ENCODE measurements around the gene CREG1.

Gene CREG1

DNA sequence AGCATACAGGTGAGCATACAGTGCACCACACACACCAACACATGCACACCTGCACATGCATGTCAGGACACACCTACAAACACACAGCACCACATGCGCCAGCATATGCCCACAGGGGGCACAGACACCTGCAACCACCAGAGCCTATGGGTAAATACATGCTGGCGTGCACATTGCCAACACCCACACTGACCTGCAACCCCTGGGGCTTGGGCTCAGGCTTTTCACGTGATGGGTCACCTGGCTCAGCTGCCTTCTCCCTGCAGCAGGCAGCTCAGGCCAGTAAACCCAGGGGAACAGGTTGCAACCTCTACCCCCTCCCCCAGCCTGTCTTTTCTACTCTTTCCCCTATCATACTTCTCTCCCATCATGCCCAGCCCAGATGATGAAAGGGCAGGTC is 43.3 kb downstream of the CREG1 start:
- Histone ChIP-seq H3K9me3 (no peaks in the 10 kb centered on the region), H3K4me2 (no peak overlapping the region), H3K9ac (no peak overlapping the region), H3K4me1 (no peaks in the 10 kb centered on the region), H3K27me3 (no peaks in the 10 kb centered on the region), H3K27ac (no peak overlapping the region), H4K20me1 (no peaks in the 10 kb centered on the region), H3K36me3 (no peaks in the 10 kb centered on the region), H3K4me3 (no peak overlapping the region)
- no peak for TF ChIP-seq Cebpa-rat (IDR thresholded peaks at IDR 0.05)

- no peak overlapping the region for H3K9ac ChIP-seq
- no peak overlapping the region for H3K4me3 ChIP-seq
Measured at GRCh38 chr1:167509587-167509986, 44.0 kb downstream of the CREG1 start.

GRCh38 chr1:167507719-167508118 is 45.8 kb downstream of the CREG1 start:
- Histone ChIP-seq H3K27ac (no peak overlapping the region), H3K27me3 (no peaks in the 10 kb centered on the region), H3K36me3 (no peaks in the 10 kb centered on the region), H3K4me3 (no peak overlapping the region), H3K4me1 (no peaks in the 10 kb centered on the region), H4K20me1 (no peaks in the 10 kb centered on the region), H3K9me3 (no peaks in the 10 kb centered on the region), H3K4me2 (no peak overlapping the region), H3K9ac (no peak overlapping the region)
- no peak for TF ChIP-seq Cebpa-rat (IDR thresholded peaks at IDR 0.05)

More at GRCh38 chr1:167509587-167509986, 44.0 kb downstream of the CREG1 start:
- TF ChIP-seq Cebpa-rat (IDR thresholded peaks at IDR 0.05) = no peak
- Histone ChIP-seq H3K4me1 (no peaks in the 10 kb centered on the region), H3K4me2 (no peak overlapping the region), H3K9me3 (no peaks in the 10 kb centered on the region), H3K27me3 (no peaks in the 10 kb centered on the region), H3K27ac (no peak overlapping the region), H4K20me1 (no peaks in the 10 kb centered on the region), H3K36me3 (no peaks in the 10 kb centered on the region)

- Histone ChIP-seq H3K4me2 (no peak overlapping the region), H3K27ac (no peak overlapping the region)
Measured at GRCh38 chr1:167504467-167504827, 49.1 kb downstream of the CREG1 start.

GRCh38 chr1:167503626-167504466 is 49.7 kb downstream of the CREG1 start:
- Histone ChIP-seq H3K4me3 (no peak overlapping the region), H3K27ac (no peak overlapping the region), H3K36me3 (no peaks in the 10 kb centered on the region), H4K20me1 (no peaks in the 10 kb centered on the region), H3K9me3 (no peaks in the 10 kb centered on the region), H3K4me2 (no peak overlapping the region), H3K4me1 (peaks cover 20% of the 10 kb centered on the region), H3K27me3 (no peaks in the 10 kb centered on the region), H3K9ac (no peak overlapping the region)
- no peak for TF ChIP-seq Cebpa-rat (IDR thresholded peaks at IDR 0.05)

More at GRCh38 chr1:167504467-167504827, 49.1 kb downstream of the CREG1 start:
- peaks cover 14% of the 10 kb centered on the region for H3K4me1 ChIP-seq
- H3K27me3 ChIP-seq = no peaks in the 10 kb centered on the region
- no peak for TF ChIP-seq Cebpa-rat (IDR thresholded peaks at IDR 0.05)
- no peak overlapping the region for H3K9ac ChIP-seq
- H4K20me1 ChIP-seq = no peaks in the 10 kb centered on the region
- H3K9me3 ChIP-seq = no peaks in the 10 kb centered on the region
- no peaks in the 10 kb centered on the region for H3K36me3 ChIP-seq
- no peak overlapping the region for H3K4me3 ChIP-seq

GRCh38 chr1:167502719-167503462 is 50.7 kb downstream of the CREG1 start:
- TF ChIP-seq Cebpa-rat (IDR thresholded peaks at IDR 0.05) = no peak
- Histone ChIP-seq H3K9ac (no peak overlapping the region), H3K4me3 (no peak overlapping the region), H4K20me1 (no peaks in the 10 kb centered on the region), H3K4me1 (peaks cover 21% of the 10 kb centered on the region), H3K4me2 (no peak overlapping the region), H3K36me3 (no peaks in the 10 kb centered on the region), H3K27ac (no peak overlapping the region), H3K9me3 (no peaks in the 10 kb centered on the region), H3K27me3 (no peaks in the 10 kb centered on the region)

DNA sequence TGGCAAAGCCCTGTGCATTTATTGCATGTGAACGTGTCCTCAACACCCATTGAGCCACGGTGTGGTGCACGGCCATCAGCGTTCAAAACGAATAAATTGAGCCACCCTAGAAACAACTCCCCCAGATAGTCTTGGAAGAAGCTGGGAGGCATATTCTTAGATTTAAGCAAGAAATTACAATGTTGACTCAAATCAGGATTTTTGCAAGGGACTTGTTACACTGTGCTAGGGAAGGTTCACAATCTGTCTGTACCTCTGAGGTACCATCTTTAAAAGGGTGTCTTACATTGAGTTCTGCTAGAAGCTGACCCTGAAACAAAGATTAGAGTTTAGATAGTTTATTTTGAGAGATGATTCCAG is 51.4 kb downstream of the CREG1 start:
- H3K36me3 ChIP-seq = no peaks in the 10 kb centered on the region
- no peak overlapping the region for H3K4me3 ChIP-seq
- TF ChIP-seq Cebpa-rat (IDR thresholded peaks at IDR 0.05) = no peak
- no peak overlapping the region for H3K27ac ChIP-seq
- no peak overlapping the region for H3K9ac ChIP-seq
- H3K4me1 ChIP-seq = peaks cover 21% of the 10 kb centered on the region
- no peaks in the 10 kb centered on the region for H3K27me3 ChIP-seq
- no peaks in the 10 kb centered on the region for H3K9me3 ChIP-seq
- H3K4me2 ChIP-seq = no peak overlapping the region
- H4K20me1 ChIP-seq = no peaks in the 10 kb centered on the region

DNA sequence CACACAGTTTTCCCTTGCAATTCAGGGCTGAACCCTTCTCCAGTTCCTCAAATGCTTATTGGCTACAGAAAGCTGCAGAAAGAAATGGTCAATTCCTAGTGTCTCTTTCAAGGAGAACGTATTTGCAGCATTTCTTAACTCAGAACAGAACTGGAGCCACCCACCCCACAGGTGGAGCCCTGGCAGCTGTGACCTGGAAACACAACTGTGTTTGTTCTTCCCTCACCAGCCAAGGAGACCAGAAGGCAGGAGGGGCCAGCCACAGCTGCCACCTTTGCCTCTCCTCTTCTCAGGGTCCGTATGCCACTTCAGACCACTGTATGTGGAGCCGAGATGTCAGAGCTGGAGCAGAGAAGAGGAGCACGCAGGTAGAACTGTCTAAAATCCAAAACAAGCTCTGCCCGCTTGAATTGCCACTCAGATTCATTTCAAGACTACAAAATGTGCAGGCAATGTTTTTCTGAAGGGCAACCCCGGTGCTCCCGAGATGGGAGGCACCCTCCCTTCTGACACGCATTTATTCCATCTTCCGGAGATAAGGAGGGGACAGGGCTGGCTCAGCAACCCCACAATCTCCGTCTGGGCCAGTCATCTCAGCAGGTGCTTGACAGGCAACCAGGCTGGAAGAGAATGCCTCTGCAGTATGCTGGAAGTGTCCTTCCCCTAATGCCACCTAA is 51.9 kb downstream of the CREG1 start:
- no peak overlapping the region for H3K4me3 ChIP-seq
- H3K4me1 ChIP-seq = peaks cover 21% of the 10 kb centered on the region
- H3K27ac ChIP-seq = no peak overlapping the region
- H3K36me3 ChIP-seq = no peaks in the 10 kb centered on the region
- no peak for TF ChIP-seq Cebpa-rat (IDR thresholded peaks at IDR 0.05)
- no peaks in the 10 kb centered on the region for H4K20me1 ChIP-seq
- no peak overlapping the region for H3K9ac ChIP-seq
- no peaks in the 10 kb centered on the region for H3K27me3 ChIP-seq
- no peaks in the 10 kb centered on the region for H3K9me3 ChIP-seq
- no peak overlapping the region for H3K4me2 ChIP-seq

- peak overlapping the region; percentile 56 for H3K4me2 ChIP-seq
- H3K27me3 ChIP-seq = no peaks in the 10 kb centered on the region
- H3K4me1 ChIP-seq = peaks cover 21% of the 10 kb centered on the region
- no peaks in the 10 kb centered on the region for H4K20me1 ChIP-seq
- TF ChIP-seq Cebpa-rat (IDR thresholded peaks at IDR 0.05) = no peak
- no peak overlapping the region for H3K27ac ChIP-seq
- H3K9me3 ChIP-seq = no peaks in the 10 kb centered on the region
- no peak overlapping the region for H3K9ac ChIP-seq
- H3K36me3 ChIP-seq = no peaks in the 10 kb centered on the region
- H3K4me3 ChIP-seq = no peak overlapping the region
Measured at GRCh38 chr1:167500283-167500860, 53.2 kb downstream of the CREG1 start.
